HEK293T (cell line): ENCODE results near the gene VWA5A.

Source experiments
- CTCF ChIA-PET: fragments of 350-600 bp; formaldehyde crosslinking; extraction: SDS; loops from one replicate; lab custom pipeline; 2021; ENCODE audit warnings: antibody characterized with exemption, inconsistent platforms; lab: Yijun Ruan, JAX
- POLR2A ChIA-PET: fragments of 350-600 bp; formaldehyde crosslinking; extraction: SDS; loops from one replicate; lab custom pipeline; 2020; ENCODE audit warnings: antibody characterized with exemption, inconsistent platforms; lab: Yijun Ruan, JAX
- DNase-seq: peaks from one replicate; pipeline ENCODE4 v3.0.0; 2012; ENCODE audit warnings: mixed read lengths; ENCODE audit errors: extremely low spot score
- BHLHE40 ChIP-seq: fragments of 450-650 bp; IDR thresholded peaks from 2 replicates; pipeline ENCODE4 v1.6.1; 2016; ENCODE audit warnings: mild to moderate bottlenecking, moderate library complexity, borderline replicate concordance
- LEF1 ChIP-seq: fragments of 450-650 bp; IDR thresholded peaks from 2 replicates; pipeline ENCODE4 v1.6.1; 2017; ENCODE audit warnings: mild to moderate bottlenecking, borderline replicate concordance
- NFRKB ChIP-seq: fragments of 450-650 bp; IDR thresholded peaks from 2 replicates; pipeline ENCODE4 v1.6.1; 2016; ENCODE audit warnings: mild to moderate bottlenecking, moderate library complexity
- SUZ12 ChIP-seq: fragments of 450-650 bp; IDR thresholded peaks from 2 replicates; pipeline ENCODE4 v1.6.1; 2016; ENCODE audit warnings: mild to moderate bottlenecking

VWA5A gene

DNA sequence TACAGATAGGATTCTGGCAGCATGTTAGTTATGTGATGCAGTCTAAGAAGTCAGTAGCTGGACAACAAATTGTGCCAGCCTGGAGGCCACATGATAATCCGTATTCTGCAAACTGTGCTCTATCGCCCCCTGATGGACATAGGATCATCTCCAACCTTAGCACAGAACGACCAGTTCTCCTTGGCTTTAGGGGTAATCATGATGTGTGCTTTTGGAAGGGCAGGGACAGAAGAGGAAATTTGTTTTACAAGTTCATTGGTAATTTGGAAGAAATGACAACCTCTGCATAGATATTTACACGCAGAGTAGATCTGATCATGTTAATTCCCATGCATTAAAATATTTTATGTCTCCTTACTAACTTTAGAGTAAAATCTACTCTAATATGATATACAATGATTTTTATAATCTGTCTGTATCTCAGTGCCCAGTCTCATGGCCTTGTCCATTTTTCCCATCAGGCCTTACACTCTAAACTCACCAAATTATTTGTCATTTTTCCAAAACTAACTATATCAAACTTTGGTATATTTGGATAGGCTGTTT lies 80.0 kb downstream of the VWA5A start:
- TF ChIP-seq NFRKB (no peak), SUZ12 (no peak), BHLHE40 (no peak), LEF1 (no peak)
- peak; percentile 55 for DNase-seq
- POLR2A ChIA-PET, result no interaction called here
- CTCF ChIA-PET, result interaction anchor here (0.6 to 2.8 kb wide), 6 partner anchors 21 to 139 kb away, joined by 3 to 19 read pairs (median 4); no protein-coding TSS in a partner anchor
